ENCODE measurements around the gene GLDC.

GRCh38 chr9:6669881-6670280, 24.4 kb upstream of the GLDC start:
- TF ChIP-seq CTCF (IDR thresholded peaks at IDR 0.05) (no peak), POLR2A (IDR thresholded peaks at IDR 0.05) (no peak)
